Effector memory CD8-positive, alpha-beta T cell (primary cell): ENCODE data around the gene DNMT3A.
A peak's percentile ranks its signal among the peaks of the same experiment; 100 is the strongest.

Experiments used
- ATAC-seq: fragments of 150-1000 bp; cut with Tn5 transposase; replicated peaks from 2 replicates; pipeline ENCODE4 v1.10.0; 2021; ENCODE audit warnings: mild to moderate bottlenecking, moderate library complexity
- DNase-seq, 3 experiments: peaks; one replicate each; pipeline ENCODE4 v3.0.0; 2021
- H3K27ac Mint-ChIP-seq, 2 donors: one replicate each; pipeline ENCODE4 v1.8.0; 2022; ENCODE audit warnings: mild to moderate bottlenecking in 2 of 2, mixed read lengths in 2 of 2, moderate library complexity in 2 of 2
- H3K27me3 Mint-ChIP-seq, 2 donors: one replicate each; pipeline ENCODE4 v1.8.0; 2022; ENCODE audit warnings: mixed read lengths in 2 of 2
- H3K36me3 Mint-ChIP-seq: one replicate; pipeline ENCODE4 v1.8.0; 2022; ENCODE audit warnings: mild to moderate bottlenecking, moderate library complexity, mixed read lengths; ENCODE audit not compliant: insufficient read depth
- H3K4me1 Mint-ChIP-seq, 2 donors: one replicate each; pipeline ENCODE4 v1.8.0; 2022; ENCODE audit warnings: low read depth in 2 of 2, mixed read lengths in 2 of 2
- H3K4me3 Mint-ChIP-seq, 2 donors: one replicate each; pipeline ENCODE4 v1.8.0; 2022; ENCODE audit warnings: mild to moderate bottlenecking in 2 of 2, mixed read lengths in 2 of 2, moderate library complexity in 2 of 2
- H3K9me3 Mint-ChIP-seq, 2 donors: one replicate each; pipeline ENCODE4 v1.8.0; 2022; ENCODE audit warnings: mixed read lengths in 2 of 2

DNMT3A gene

GRCh38 chr2:25368660-25369059 is 26.9 kb upstream of the DNMT3A start:
- no peaks in the 10 kb centered on the region for H3K9me3 Mint-ChIP-seq
- H3K4me1 Mint-ChIP-seq: peaks cover 2 to 23% of the 10 kb centered on the region in 2 donors
- H3K4me3 Mint-ChIP-seq: no peak overlapping the region
- H3K36me3 Mint-ChIP-seq: peaks cover 8% of the 10 kb centered on the region
- DNase-seq (no peak), ATAC-seq (no peak)
- H3K27ac Mint-ChIP-seq: no peak overlapping the region
- no peaks in the 10 kb centered on the region for H3K27me3 Mint-ChIP-seq

DNA sequence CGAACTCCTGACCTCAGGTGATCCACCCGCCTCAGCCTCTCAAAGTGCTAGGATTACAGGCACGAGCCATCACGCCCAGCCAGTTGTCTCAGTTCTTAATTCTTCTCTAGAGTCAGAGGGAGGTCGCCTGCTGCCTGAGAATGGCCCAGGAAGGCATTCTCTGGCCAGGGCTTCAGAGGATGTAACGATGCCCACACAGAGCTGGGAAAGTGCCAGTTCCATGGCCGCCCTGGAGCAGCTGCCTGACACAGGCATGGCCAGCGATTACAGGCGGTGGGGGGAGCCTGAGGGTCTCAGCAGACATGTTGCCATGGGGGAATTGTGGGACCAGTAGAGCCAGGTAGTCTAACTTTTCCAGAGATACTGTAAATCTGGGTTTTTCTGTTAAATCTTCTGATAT is 25.6 kb upstream of the DNMT3A start:
- ATAC-seq (no peak), DNase-seq (no peak)
- Mint-ChIP-seq H3K36me3 (peaks cover 19% of the 10 kb centered on the region), H3K27ac (peak overlapping the region in 1 of 2 donors; percentile 41), H3K4me3 (no peak overlapping the region), H3K9me3 (no peaks in the 10 kb centered on the region), H3K27me3 (no peaks in the 10 kb centered on the region), H3K4me1 (peaks cover 12 to 33% of the 10 kb centered on the region in 2 donors)

DNA sequence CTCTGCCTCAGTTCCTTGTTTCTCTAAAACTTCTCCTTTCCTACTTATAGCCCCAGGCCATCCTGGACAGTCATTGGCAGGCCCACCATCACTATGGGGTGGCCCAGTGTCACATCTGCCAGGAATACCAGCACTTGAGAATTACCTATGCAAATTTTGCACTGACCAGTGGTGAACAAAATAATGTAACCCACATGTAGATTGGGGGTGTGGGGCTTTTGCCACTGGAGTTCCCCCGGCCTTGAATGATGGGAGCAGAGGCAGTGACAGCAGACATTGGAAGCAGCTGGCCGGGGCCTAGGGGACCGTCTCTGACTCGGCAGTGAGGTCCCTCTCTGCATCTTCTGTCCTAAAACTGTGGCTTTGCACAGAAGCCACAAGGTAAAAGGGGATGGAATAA is 24.9 kb upstream of the DNMT3A start:
- H3K4me1 Mint-ChIP-seq: peaks cover 17 to 38% of the 10 kb centered on the region in 2 donors
- no peak for DNase-seq
- no peak for ATAC-seq
- no peaks in the 10 kb centered on the region for H3K27me3 Mint-ChIP-seq
- no peaks in the 10 kb centered on the region for H3K9me3 Mint-ChIP-seq
- H3K27ac Mint-ChIP-seq: no peak overlapping the region
- H3K4me3 Mint-ChIP-seq: no peak overlapping the region
- H3K36me3 Mint-ChIP-seq: peaks cover 18% of the 10 kb centered on the region

- no peaks in the 10 kb centered on the region for H3K9me3 Mint-ChIP-seq
- peak overlapping the region in 1 of 2 donors; percentile 29 for H3K27ac Mint-ChIP-seq
- no peaks in the 10 kb centered on the region for H3K27me3 Mint-ChIP-seq
- H3K4me3 Mint-ChIP-seq: peak overlapping the region in 1 of 2 donors; percentile 9
- H3K36me3 Mint-ChIP-seq: peaks cover 14% of the 10 kb centered on the region
- peaks cover 18 to 34% of the 10 kb centered on the region in 2 donors for H3K4me1 Mint-ChIP-seq
- no peak for ATAC-seq
- DNase-seq: no peak
Observed at GRCh38 chr2:25365241-25365640, 23.5 kb upstream of the DNMT3A start.

GRCh38 chr2:25363733-25364132 is 22.0 kb upstream of the DNMT3A start:
- Mint-ChIP-seq H3K4me3 (peak overlapping the region; percentile 70 to 97), H3K9me3 (no peaks in the 10 kb centered on the region), H3K4me1 (peaks cover 18 to 33% of the 10 kb centered on the region in 2 donors), H3K27ac (peak overlapping the region; percentile 7 to 92), H3K27me3 (no peaks in the 10 kb centered on the region), H3K36me3 (peaks cover 14% of the 10 kb centered on the region)
- DNase-seq: no peak
- ATAC-seq: no peak

DNA sequence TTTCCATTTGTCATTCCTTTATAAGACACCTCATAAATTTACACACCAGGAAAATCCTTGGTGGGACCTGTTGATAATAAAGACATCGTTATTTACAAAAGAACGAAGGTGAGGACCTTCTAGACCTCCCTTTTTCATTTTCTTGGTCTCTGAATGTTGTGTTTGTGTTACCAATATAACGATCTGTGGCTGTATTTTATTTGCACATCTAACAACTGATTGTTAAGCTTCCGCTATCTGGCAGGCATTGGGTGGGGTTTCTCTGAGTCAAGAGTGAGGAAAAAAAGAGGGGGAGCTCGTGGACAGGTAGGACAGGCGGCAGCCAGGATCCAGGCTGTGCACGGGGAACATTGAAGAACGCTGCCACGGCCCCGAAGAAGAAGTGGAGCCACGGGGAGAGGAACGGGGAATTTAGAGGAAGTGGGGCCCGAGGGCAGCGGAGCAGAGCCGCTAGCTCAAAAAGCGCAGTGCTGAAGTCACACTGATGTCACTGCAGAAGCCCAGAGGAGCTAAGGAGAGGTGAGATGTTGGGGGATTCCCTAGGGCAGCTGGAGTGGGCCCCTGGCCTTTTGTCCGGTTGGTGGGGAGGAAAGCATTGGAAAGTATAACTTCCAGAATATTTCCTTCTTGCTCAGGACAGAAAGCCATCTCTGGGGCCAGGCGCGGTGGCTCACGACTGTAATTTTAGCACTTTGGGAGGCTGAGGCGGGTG is 20.9 kb upstream of the DNMT3A start:
- H3K27me3 Mint-ChIP-seq: no peaks in the 10 kb centered on the region
- peaks cover 11% of the 10 kb centered on the region for H3K36me3 Mint-ChIP-seq
- H3K4me3 Mint-ChIP-seq: peak overlapping the region; percentile 85 to 97
- H3K27ac Mint-ChIP-seq: peak overlapping the region; percentile 77 to 92
- ATAC-seq (peak; percentile 77), DNase-seq (peak; percentile 52 to 62 (median 53))
- H3K4me1 Mint-ChIP-seq: peaks cover 18 to 33% of the 10 kb centered on the region in 2 donors
- H3K9me3 Mint-ChIP-seq: no peaks in the 10 kb centered on the region

DNA sequence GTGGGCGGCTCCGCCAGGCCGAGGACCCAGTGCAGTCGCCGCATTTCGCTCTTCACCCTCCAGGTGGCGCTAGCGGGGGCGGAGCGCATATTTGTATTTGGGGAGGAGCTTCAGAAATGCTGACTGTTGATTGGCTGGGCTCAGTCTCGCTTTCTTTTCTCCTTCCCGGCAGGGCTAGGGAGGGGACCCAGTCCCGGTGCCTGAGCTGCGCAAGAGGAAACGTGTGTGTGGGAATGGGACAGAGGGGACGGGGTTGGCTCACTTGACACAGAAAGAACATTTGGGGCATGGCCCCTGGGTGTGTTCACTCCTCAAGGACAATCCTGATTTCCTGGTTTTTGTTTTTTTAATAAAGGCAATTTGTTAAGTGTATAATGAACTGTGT is 20.3 kb upstream of the DNMT3A start:
- ATAC-seq: peak; percentile 91
- H3K27me3 Mint-ChIP-seq: no peaks in the 10 kb centered on the region

DNA sequence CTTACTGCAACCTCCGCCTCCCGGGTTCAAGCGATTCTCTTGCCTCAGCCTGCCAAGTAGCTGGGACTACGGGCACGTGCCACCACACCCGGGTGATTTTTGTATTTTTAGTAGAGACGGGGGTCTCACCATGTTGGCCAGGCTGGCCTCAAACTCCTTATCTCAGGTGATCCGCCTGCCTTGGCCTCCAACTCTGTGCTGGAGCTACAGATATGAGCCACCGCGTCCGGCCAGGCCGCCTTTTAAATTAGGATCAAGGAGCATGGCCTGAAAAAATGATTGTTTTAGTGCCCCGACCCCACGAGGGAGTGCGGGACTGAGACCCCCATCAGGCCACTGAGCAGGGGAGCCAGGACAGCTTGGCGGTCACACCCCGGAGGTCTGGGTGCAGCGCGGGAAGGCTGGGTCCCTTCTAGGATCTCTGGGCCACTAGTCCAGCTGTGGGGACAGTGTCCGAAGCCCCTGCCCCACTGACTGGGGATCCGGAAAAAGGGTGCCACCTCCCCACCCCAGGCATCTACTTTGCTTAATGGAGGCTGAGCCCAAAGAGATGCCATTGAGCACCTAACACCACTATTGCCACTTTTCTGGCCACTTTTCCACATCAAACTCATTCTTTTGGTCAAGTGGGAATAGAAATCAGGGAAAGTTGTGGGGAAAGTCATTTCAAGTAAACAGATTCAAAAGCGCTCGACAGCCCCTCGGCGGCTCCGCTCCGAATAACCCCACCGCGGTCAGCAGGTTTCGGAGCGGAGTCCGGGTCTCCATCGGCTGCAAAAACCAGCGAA is 19.7 kb upstream of the DNMT3A start:
- peak overlapping the region; percentile 77 to 92 for H3K27ac Mint-ChIP-seq
- H3K27me3 Mint-ChIP-seq: no peaks in the 10 kb centered on the region
- no peaks in the 10 kb centered on the region for H3K9me3 Mint-ChIP-seq
- DNase-seq (no peak), ATAC-seq (no peak)
- H3K4me1 Mint-ChIP-seq: peaks cover 18 to 33% of the 10 kb centered on the region in 2 donors
- peaks cover 11% of the 10 kb centered on the region for H3K36me3 Mint-ChIP-seq
- peak overlapping the region; percentile 85 to 97 for H3K4me3 Mint-ChIP-seq

More for the DNA sequence above, 20.3 kb upstream of the DNMT3A start:
- Mint-ChIP-seq H3K27ac (peak overlapping the region; percentile 77 to 92), H3K4me1 (peaks cover 18 to 33% of the 10 kb centered on the region in 2 donors), H3K36me3 (peaks cover 11% of the 10 kb centered on the region), H3K4me3 (peak overlapping the region; percentile 85 to 97), H3K9me3 (no peaks in the 10 kb centered on the region)
- DNase-seq: peak; percentile 96 to 98 (median 97)

GRCh38 chr2:25358836-25359235 is 17.1 kb upstream of the DNMT3A start:
- Mint-ChIP-seq H3K4me1 (peaks cover 18% of the 10 kb centered on the region in 2 donors), H3K27ac (no peak overlapping the region), H3K4me3 (no peak overlapping the region), H3K36me3 (peaks cover 11% of the 10 kb centered on the region), H3K27me3 (peaks cover 0 to 17% of the 10 kb centered on the region in 2 donors), H3K9me3 (no peaks in the 10 kb centered on the region)
- ATAC-seq (no peak), DNase-seq (no peak)

DNA sequence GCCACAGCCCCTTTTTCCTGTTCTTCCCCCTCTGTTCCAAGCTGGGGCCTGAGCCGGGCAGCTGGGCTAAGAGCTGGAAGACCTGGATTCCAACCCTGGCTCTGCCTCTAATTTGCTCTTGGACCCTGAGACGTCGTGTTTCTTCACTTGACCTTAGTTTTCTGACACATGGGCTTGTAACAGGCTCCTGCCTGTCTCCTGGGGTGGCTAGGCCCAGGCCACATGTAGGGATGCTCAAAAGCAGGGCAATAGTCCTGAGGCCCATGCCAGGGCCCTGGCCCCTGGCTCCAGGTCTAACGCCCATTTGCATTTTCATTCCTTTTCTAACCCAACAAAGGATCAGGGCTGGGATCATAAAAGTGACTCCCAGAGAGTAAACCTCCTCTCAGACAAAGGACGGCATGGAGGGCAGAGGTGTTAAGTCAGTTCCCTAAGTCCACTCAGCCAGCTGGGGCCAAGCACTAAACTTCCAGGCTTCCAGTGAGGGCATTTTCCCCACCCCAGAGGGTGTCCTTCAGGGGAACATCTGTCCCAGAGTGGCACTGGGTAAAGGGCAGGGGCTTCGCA is 16.6 kb upstream of the DNMT3A start:
- peaks cover 0 to 19% of the 10 kb centered on the region in 2 donors for H3K27me3 Mint-ChIP-seq
- H3K27ac Mint-ChIP-seq: no peak overlapping the region
- no peak for DNase-seq
- peaks cover 9% of the 10 kb centered on the region for H3K36me3 Mint-ChIP-seq
- no peak for ATAC-seq
- no peak overlapping the region for H3K4me3 Mint-ChIP-seq
- H3K4me1 Mint-ChIP-seq: peaks cover 13 to 14% of the 10 kb centered on the region in 2 donors
- no peaks in the 10 kb centered on the region for H3K9me3 Mint-ChIP-seq

DNA sequence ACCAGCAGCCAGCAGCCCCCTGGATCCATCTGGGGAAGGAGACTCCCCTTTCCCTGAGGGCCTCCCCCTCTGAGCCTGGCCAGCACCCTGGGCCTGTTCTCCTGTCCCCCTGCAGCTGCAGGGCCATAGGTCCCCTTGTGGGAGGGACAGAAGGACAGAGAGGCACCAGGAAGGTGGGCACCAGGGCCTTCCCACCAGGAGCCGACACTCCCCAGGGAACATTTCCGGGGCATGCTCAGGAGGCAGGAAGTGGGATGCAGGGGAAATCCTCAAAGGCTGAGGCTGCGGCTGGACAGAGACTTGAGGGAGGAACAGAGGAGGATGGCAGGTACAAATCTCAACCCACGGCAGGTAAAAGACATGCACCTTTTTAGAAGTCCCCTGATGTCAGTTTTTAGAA is 14.4 kb upstream of the DNMT3A start:
- Mint-ChIP-seq H3K9me3 (no peaks in the 10 kb centered on the region), H3K4me1 (no peaks in the 10 kb centered on the region), H3K4me3 (no peak overlapping the region), H3K36me3 (no peaks in the 10 kb centered on the region), H3K27me3 (peaks cover 6 to 36% of the 10 kb centered on the region in 2 donors), H3K27ac (no peak overlapping the region)
- ATAC-seq (no peak), DNase-seq (no peak)

DNA sequence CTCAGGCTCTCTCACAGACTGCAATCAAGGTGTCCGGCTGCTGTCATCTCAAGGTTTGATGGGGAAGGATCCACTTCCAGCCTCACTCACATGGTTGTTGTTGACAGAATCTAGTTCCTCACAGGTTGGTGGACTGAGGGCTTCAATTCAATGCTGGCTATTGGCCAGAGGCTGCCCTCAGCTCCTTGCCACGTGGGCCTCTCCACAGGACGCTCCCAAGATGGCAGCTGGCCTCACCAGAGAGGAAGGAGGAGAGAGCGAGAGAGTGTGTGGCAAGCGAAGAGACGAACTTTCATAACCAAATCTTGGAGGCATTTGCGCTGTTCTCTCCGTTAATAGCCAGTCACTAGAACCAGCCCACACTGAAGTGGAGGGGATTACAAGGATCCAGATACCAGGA is 13.5 kb upstream of the DNMT3A start:
- ATAC-seq (no peak), DNase-seq (no peak)
- peaks cover 6 to 44% of the 10 kb centered on the region in 2 donors for H3K27me3 Mint-ChIP-seq
- H3K4me3 Mint-ChIP-seq: no peak overlapping the region
- H3K4me1 Mint-ChIP-seq: no peaks in the 10 kb centered on the region
- H3K36me3 Mint-ChIP-seq: no peaks in the 10 kb centered on the region
- H3K9me3 Mint-ChIP-seq: no peaks in the 10 kb centered on the region
- H3K27ac Mint-ChIP-seq: no peak overlapping the region

GRCh38 chr2:25354116-25354515 is 12.4 kb upstream of the DNMT3A start:
- Mint-ChIP-seq H3K4me3 (no peak overlapping the region), H3K36me3 (no peaks in the 10 kb centered on the region), H3K9me3 (no peaks in the 10 kb centered on the region), H3K27me3 (peaks cover 6 to 44% of the 10 kb centered on the region in 2 donors), H3K4me1 (no peaks in the 10 kb centered on the region), H3K27ac (no peak overlapping the region)
- no peak for ATAC-seq
- DNase-seq: no peak
